Tibial nerve (tissue), 3 donors: ENCODE measurements around the gene EIF2B2.

Experiments used
- CTCF ChIP-seq, 5 experiments: fragments of 200-600 bp in 3 of 5; fragments of 450-650 bp in 2 of 5; sonication (generic) in 3 of 5; IDR thresholded peaks; one replicate each; pipeline ENCODE4 v1.5.1; 2016 to 2019; ENCODE audit warnings: antibody characterized with exemption in 5 of 5, mild to moderate bottlenecking in 3 of 5, moderate library complexity in 2 of 5
- POLR2A ChIP-seq, 2 donors: fragments of 450-650 bp; IDR thresholded peaks; one replicate each; pipeline ENCODE4 v1.6.1; 2017; ENCODE audit warnings: antibody characterized with exemption in 2 of 2, mild to moderate bottlenecking in 2 of 2, moderate library complexity in 2 of 2

GRCh38 chr14:74985028-74985310 lies 17.8 kb upstream of the EIF2B2 start:
- TF ChIP-seq POLR2A (IDR thresholded peaks at IDR 0.05) (no peak), CTCF (IDR thresholded peaks at IDR 0.05) (no peak)
